ENCODE measurements around the gene WDR35.

Gene WDR35

GRCh38 chr2:19989667-19990415 is at the start of gene WDR35:
WDR35 (minus strand) TSS chr2:19990105; CDS start chr2:19990015, 90 bp downstream.
- DNase-seq: peak; percentile 99

GRCh38 chr2:20037660-20038059 is 47.8 kb upstream of the WDR35 start:
- DNase-seq: no peak

GRCh38 chr2:20035955-20036666 is 46.2 kb upstream of the WDR35 start:
- DNase-seq: no peak

GRCh38 chr2:20034821-20035220 is 44.9 kb upstream of the WDR35 start:
- no peak for DNase-seq

GRCh38 chr2:20034218-20034617 is 44.3 kb upstream of the WDR35 start:
- DNase-seq: no peak

GRCh38 chr2:20033322-20033721 is 43.4 kb upstream of the WDR35 start:
- DNase-seq: no peak

- no peak for DNase-seq
Measured at GRCh38 chr2:20030224-20030623, 40.3 kb upstream of the WDR35 start.

- DNase-seq: no peak
Measured at GRCh38 chr2:20027705-20028434, 38.0 kb upstream of the WDR35 start.

GRCh38 chr2:20027260-20027677 is 37.4 kb upstream of the WDR35 start:
- DNase-seq: no peak

GRCh38 chr2:20025065-20025786 is 35.3 kb upstream of the WDR35 start:
- no peak for DNase-seq

- no peak for DNase-seq
Measured at GRCh38 chr2:20023688-20024087, 33.8 kb upstream of the WDR35 start.

GRCh38 chr2:20021405-20022009 is 31.6 kb upstream of the WDR35 start:
- no peak for DNase-seq

GRCh38 chr2:20019747-20020146 is 29.8 kb upstream of the WDR35 start:
- DNase-seq: no peak

GRCh38 chr2:20018601-20019152 is 28.8 kb upstream of the WDR35 start:
- no peak for DNase-seq

- no peak for DNase-seq
Measured at GRCh38 chr2:20016346-20016745, 26.4 kb upstream of the WDR35 start.

- no peak for DNase-seq
Measured at GRCh38 chr2:20015482-20016083, 25.7 kb upstream of the WDR35 start.

- DNase-seq: no peak
Measured at GRCh38 chr2:20013126-20013849, 23.4 kb upstream of the WDR35 start.

- DNase-seq: no peak
Measured at GRCh38 chr2:20012282-20013125, 22.6 kb upstream of the WDR35 start, which contains the start of gene MATN3. MATN3 (minus strand) TSS chr2:20012668; CDS start chr2:20012631, 37 bp downstream.

- no peak for DNase-seq
Measured at GRCh38 chr2:20012032-20012281, 22.1 kb upstream of the WDR35 start.
